HTERT RPE-1 (cell line): ENCODE data around the gene CXXC5.
"Not testable (repeated sequence)": the region's sequence is repeated elsewhere in the genome, so short reads cannot be mapped to it uniquely, and the experiment has no call there.

ENCODE experiments used
- in situ Hi-C: fragments of 300-500 bp; cut with MboI; formaldehyde crosslinking; loops from 4 replicates; pipeline ENCODE4 v1.14.3; 2020; ENCODE audit warnings: low sequenced_read_pairs

Gene CXXC5

DNA sequence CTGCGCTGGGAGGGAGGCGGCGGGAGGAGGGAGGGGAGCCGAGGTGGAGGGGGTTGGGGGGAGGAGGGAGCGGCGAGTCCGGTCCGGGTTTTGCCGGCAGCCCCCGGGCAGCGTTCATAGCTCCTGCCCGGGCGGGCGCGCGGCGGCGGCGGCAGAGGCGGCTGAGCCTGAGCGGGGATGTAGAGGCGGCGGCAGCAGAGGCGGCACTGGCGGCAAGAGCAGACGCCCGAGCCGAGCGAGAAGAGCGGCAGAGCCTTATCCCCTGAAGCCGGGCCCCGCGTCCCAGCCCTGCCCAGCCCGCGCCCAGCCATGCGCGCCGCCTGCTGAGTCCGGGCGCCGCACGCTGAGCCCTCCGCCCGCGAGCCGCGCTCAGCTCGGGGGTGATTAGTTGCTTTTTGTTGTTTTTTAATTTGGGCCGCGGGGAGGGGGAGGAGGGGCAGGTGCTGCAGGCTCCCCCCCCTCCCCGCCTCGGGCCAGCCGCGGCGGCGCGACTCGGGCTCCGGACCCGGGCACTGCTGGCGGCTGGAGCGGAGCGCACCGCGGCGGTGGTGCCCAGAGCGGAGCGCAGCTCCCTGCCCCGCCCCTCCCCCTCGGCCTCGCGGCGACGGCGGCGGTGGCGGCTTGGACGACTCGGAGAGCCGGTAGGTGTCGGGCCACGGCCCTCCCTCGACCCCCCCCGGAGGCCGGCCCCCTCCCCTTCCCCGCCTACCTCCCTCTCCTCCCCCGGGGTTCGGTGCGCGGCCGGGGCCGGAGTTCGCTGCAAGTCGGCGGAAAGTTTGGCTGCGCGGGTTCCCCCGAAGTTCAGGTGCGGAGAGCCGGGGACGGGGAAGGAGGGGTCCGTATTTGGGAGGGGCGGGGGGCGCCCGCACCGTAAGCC, at the start of gene CXXC5:
TSS of gene CXXC5 (plus strand) at position 145 of the 877 bp plus-strand sequence. CDS start 32,175 bp downstream, outside the sequence.
- in situ Hi-C loops, result no loop called here

DNA sequence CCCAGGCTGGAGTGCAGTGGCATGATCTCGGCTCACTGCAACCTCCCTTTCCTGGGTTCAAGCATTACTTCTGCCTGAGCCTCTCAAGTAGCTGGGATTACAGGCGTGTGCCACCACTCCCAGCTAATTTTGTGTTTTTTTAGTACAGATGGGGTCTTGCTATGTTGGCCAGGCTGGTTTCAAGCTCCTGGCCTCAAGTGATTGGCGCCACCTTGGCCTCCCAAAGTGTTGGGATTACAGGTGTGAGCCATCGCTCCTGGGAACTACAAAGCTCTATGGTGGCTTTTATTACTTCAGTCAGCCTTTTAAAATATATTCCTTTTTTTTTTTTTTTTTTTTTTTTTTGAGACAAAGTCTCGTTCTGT, 49.6 kb upstream of the CXXC5 start:
- in situ Hi-C loops, result not testable (repeated sequence)

DNA sequence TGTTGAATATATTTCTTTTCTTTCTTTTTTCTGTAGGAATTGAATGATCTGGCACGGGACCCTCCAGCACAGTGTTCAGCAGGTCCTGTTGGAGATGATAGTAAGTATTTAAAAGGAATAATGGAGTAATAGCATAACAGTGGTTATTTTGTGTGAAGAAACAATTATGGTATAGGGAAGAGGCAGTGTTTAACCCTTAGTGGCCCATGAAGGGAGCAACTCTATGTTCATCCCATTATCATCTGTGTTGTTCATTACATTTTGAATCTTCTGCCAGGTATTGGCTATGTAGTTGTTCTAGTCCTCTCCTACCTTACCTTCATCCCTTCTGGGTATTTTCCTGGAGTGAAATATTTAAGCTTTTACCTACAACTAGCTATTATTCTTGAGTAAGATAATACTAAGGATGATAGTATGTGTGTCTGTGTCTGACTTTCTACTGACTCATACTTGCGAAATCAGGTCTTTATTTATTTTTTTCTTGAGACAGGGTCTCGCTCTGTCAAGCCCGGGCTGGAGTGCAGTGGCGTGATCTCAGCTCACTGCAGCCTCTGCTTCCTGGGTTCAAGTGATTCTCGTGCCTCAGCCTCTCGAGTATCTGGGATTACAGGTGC, 47.7 kb upstream of the CXXC5 start:
- in situ Hi-C loops, result no loop called here

DNA sequence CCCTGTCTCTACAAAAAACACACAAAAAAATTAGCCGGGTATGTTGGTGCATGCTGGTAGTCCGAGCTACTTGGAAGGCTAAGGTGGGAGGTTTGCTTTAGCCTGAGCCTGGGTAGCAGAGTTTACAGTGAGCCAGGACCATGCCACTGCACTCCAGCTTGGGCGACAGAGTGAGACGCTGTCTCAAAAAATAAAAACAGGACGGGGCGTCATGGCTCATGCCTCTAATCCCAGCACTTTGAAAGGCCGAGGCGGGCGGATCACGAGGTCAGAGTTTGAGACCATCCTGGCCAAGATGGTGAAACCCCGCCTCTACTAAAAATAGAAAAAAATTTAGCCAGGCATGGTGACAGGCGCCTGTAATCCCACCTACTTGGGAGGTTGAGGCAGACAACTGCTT, 46.7 kb upstream of the CXXC5 start:
- in situ Hi-C loops, result no loop called here

DNA sequence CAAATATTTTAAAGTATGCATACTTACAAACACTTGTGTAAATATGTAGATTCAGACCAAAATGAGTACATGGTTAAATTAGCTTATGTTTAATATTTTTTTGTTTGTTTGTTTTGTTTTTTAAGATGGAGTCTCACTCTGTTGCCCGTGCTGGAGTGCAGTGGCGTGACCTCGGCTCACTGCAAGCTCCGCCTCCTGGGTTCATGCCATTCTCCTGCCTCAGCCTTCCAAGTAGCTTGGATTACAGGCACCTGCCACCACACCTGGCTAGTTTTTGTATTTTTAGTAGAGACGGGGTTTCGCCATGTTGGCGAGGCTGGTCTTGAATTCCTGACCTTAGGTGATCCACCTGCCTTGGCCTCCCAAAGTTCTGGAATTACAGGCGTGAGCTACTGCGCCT, 46.2 kb upstream of the CXXC5 start:
- in situ Hi-C loops, result not testable (repeated sequence)

DNA sequence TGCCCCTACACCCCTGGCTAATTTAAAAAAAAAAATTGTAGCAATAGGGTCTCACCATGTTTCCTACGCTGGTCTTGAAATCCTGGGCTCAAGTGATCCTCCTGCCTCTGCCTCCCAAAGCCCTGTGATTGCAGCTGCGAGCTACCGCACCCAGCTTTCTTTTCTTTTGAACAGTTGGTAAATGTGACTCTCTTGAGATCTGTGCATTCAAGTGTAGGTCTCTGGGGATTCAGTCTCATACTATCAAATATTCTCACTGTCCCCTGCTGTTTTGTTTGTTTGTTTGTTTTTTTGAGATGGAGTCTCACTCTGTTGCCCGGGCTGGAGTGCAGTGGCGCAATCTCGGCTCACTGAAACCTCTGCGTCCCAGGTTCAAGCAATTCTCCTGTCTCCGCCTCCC, 42.3 kb upstream of the CXXC5 start:
- in situ Hi-C loops, result no loop called here

DNA sequence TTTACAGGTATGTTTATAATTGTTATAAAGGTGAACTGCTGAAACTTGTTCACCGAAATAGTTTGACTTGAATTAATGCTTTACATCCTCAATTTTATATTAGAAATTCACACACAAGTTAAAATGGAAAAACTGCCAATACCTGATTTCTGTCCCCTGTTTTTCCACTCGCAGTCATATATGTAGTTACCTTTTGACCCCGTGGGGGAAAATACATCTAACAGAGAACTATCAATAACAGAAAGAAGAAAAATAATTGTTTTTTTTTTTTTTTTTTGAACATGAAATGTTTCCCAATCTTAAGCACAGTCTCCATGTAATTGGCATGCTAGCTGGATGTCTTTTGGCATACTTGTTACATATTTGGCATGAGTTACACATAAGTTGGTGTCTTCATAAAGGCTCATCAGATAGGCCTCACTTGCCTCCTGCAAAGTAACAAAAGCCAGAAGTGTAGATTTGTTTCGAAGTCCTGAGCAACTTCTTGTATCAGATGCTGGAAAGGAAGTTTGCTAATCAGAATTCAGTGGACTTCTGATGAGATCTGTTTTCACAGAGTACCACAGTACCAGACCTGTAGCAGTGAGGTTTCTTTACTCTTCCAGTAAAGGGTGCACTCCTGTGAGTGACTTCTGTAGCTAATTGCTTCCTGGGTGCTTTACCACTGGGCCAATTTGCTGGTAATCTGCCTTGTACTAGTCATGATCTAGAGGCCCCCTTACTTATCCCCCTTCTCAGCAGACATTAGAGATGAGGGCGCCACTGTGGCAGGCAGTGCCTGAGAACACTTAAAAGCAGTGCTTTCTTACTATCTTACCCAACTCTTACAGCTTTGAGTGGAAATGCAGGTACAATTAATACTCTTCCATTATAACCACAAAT, 36.2 kb upstream of the CXXC5 start:
- in situ Hi-C loops, result no loop called here

DNA sequence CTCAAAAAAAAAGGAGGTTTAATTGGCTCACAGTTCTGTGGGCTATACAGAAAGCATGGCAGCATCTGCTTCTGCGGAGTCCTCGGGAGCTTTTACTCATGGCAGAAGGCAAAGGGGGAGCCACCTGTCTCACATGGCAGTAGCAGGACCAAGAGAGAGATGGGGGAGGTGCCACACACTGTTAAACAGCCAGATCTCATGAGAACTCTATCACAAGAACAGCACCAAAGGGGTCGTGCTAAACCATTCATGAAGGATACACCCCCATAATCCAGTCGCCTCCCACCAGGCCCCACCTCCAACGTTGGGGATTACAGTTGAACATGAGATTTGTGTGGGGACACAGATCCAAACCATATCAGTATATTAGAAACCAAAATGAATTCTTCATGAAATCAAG, 28.3 kb upstream of the CXXC5 start:
- in situ Hi-C loops, result no loop called here

DNA sequence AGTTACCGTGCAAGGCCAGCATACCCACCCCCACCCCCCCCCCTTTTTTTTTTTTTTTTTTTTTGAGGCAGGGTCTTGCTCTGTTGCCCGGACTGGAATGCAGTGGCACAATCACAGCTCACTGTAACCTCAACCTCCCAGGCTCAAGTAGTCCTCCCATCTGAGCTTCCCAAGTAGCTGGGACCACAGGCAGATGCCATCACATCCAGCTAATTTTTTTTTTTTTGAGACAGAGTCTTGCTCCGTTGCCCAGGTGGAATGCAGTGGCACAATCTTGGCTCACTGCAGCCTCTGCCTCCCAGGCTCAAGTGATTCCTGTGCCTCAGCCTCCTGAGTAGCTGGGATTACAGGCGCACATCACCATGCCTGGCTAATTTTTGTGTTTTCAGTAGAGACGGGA, 22.8 kb upstream of the CXXC5 start:
- in situ Hi-C loops, result not testable (repeated sequence)

DNA sequence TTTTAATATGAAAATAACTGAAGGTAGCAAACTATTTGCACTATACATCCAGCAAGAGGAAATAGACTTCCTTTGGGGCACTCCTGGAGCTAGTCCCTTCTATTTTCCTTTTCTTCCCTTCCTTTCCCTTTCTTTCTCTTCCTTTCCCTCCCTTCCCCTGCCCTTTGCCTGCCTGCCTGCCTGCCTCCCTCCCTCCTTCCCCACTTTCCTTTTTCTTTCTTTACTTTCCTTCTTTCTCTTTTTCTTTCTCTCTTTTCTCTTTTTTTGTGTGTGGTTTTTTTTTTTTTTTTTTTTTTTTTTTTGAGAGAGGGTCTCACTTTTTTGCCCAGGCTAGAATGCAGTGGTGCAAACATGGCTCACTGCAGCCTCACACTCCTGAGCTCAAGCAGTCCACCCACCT, 17.3 kb upstream of the CXXC5 start:
- in situ Hi-C loops, result no loop called here

DNA sequence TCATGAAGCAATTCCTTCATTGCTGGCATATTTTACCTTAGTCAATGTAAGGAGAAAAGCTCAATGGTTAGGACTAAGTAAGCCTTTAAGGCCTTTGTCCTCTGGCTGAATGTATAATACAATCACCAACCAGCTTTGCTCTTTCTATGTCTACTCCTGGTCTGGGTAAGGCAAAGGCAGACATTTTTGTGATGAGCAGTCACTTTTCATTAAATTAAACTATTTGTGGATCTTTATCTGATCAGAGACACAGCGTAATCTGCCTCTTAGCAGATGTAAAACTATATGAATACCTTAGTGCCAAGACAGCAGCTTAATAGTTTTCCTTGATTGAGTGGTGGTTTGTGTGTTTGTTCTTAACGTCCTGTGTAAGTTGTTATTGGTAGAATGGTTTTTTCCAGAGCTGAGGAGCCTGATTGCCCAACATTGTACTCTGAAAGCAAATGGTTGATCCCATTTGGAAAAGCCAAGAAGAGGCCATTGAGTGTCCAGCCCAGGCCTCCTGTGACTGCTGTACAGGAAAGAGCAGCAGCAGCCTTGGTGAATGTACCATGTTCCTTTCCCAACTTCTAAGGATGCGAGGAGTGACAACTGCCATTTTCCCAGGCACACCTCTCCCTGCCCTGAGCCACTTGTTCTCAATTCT, 16.5 kb upstream of the CXXC5 start:
- in situ Hi-C loops, result no loop called here

DNA sequence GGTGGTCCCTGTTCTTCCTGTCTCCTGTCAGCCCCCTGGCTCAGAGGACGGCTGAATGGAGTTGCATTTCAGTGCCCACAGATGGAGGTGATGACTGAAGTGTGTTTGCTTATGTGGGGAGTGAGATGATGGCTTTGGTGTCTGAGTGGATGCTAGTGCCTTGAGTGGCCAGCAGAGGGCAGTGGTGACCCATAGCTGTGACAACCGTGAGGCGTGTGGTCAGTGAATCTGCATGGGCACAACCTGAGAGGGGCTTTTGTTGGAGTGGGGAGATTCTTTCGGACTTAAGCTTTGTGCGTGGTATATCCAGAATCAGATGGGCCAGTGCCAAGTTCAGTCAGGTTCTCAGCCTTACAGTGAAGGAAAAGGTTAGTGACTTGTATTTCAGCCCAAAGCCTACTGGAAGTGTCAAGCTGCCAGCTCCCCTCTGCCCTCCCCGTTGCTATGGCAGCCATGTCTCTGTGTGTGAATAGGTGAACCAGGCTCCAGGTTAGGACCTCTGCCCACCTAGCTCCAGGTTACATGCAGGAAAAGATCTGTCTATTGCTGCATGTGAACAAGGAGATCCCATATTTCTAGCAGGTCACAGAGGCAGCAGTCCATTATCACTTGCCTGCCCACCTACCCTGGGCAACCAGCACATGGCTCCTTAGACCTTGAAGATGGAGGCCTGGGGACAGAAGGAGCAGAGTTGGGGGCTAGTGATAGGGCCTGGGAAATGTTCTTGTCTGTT, 14.7 kb upstream of the CXXC5 start:
- in situ Hi-C loops, result no loop called here

DNA sequence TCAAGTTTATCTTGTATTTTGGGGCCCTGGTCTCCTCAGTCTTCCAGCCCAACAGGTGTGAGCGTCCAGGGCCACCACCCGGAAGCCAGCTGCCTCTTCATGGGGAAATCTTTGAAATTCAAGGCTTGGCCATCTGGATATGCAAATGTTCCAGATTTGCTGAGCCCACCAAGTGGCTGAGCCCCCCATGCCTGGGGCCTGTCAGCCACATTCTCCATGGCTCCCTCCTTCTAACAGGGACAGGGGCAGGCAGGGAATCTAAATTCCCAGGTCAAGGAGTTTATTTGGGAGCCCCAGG, 14.2 kb upstream of the CXXC5 start:
- in situ Hi-C loops, result no loop called here

DNA sequence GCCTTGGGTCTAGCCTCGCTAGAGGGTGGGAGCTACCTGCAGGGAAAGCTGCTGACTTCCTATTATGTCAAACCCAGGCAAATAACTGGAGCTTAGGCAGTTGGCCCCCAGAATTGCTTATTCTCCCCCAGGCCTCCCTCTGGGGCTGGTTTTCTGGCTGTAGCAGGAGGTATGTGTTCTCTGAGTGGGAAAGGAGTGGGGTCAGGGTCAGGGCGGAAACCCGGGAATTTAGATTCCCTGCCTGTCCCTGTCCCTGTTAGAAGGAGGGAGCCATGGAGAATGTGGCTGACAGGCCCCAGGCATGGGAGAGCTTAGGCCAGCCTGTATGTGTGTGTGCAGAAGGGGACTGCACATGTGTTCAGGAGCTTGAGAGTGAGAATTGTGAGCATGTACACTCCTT, 13.6 kb upstream of the CXXC5 start:
- in situ Hi-C loops, result no loop called here

DNA sequence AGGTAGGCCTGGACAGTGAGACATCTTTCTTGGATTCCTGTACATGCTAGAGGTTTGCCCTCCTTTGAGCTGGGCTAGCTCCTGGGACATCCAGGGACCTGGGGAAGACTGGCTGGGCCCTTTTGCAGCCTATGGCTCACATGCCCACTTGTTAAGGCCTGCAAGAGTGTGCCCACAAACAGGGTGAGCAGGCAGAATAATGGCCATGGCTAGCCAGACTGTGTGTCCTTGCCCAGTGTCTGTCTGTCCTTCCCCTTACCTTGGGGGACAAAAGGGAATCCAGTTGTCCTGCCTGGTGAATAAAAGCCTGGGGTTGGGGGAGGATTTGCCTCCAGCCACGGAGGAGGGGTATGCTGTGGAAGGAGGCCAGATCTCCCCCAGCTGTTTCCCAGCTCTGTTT, 13.0 kb upstream of the CXXC5 start:
- in situ Hi-C loops, result no loop called here

DNA sequence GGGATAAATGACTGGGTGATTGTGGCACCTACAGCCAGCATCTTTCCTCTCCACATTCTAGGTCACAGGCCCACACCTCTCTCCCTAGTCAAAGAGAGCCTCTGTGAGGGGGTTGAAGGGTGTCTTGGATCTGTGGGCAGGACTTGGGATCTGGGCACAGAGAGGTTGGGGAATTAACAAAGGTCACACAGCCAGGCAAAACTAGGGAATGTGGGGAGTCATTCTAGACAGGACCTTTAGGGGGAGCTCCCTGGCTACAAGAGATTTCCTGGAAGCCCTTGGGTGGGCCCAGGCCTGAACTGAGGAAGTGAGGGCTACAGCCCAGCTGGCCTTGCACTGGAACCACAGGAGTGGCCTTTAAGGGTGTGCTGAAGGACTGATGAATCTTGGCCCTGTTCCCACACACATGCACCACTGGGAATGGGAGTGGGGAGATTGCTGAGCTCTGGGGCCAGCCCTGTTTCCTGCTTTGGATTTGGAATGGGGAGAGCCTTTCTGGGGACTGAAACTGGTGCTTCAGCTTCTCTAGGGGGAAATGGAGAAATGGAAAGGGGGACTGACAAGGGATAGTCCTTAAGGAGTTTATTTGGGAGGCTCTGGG, 12.4 kb upstream of the CXXC5 start:
- in situ Hi-C loops, result no loop called here

DNA sequence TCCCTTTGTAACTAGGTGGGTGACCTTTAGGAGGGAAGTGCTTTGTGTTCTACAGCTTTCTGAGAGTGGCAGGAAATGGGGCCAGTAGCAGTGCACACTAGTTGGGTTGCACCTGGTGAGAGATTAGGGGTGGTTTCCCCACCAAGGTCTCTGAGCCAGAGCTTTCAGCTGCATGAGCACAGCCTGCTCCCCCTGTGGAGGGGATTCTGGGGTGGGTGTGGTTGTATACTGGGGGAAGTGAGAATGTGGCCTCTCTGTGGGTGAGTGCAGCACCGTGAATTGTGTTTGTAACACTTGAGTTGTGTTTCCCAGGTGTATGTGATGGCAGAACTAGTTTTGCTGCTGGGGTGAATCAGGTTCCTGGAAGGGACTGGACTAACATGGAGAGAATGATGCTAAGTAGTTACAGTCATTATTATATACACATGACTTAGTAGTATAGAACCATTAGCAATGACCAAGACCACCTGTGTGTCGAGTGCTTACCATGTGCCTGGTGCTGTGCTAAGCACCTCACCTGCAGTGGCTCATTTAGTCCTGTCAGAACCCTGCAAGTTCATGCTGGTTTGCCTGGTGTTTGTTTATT, 11.8 kb upstream of the CXXC5 start:
- in situ Hi-C loops, result no loop called here

DNA sequence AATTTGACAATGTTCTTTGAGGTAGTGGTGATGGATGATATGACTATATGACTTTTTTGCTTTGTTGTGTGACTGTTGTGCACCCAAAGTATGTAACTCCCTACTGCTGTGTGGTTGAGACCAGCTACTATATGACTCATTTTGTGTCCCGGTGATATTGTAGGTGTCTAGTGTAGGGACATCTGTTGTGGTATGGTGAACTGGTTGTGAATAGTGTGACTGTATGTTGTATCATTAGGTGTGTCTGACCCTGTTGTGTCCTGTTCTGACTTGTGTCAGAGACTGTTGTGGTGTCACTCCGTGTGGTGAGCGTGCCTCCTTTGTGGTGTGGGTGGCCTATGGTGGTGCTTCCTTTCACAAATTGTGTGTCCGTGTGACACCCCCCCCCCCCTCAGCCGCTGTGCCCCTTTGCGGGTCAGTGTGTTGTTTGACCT, 11.2 kb upstream of the CXXC5 start:
- in situ Hi-C loops, result no loop called here

DNA sequence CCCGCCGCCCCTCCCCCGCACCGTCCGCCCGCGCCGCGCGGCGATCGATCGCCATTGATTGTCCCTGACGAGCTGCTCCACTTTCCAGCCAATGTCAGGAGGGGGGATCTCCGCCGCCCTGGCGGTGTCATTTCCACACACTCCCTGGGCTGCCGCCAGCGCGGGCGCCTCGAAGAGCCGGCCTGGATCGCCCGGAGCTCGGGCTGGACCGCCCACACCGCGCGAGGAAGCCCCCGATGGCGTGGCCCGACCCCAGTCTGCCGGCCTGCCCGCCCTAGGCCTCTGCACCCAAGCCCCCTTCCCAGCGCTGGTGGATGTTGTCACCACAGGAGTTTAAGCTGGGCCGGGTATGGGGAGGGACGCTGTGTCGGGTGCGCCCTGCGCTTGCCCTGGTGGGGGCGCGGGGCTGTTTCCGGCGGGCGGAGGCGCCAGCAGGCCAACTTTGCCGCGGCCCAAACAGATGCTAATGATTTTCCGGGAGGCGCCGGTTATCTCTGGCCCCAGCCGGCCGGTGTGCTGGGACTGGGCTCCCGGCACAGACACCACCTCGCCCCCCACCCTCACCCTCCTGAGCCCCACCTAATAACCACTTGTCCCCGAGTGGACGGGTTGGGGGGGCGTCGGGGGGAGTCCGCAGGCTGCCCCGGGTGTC, 10.6 kb upstream of the CXXC5 start:
- in situ Hi-C loops, result no loop called here
